WTC11 (cell line): ENCODE results near the gene SPEN. TPM values are rescaled to one million over a fixed set of nuclear protein-coding genes. Genes with fewer than 3 reads are reported as not detected.

Source experiments
- ATAC-seq: fragments of 200-7000 bp; cut with Tn5 transposase; 2 replicates; pipeline ENCODE4 v1.10.0; 2021; ENCODE audit warnings: mild to moderate bottlenecking, moderate library complexity
- CTCF ChIA-PET: fragments of 300-600 bp; sonication (Branson Sonifier 250); formaldehyde crosslinking; loops from one replicate; lab custom pipeline; 2021; ENCODE audit warnings: antibody characterized with exemption; lab: Charles Lee
- POLR2A ChIA-PET: fragments of 350-600 bp; sonication (Branson Sonifier 250); formaldehyde crosslinking; loops from one replicate; lab custom pipeline; 2021; ENCODE audit warnings: antibody characterized with exemption; lab: Charles Lee
- DNase-seq: peaks from one replicate; pipeline ENCODE4 v3.0.0; 2021; ENCODE audit warnings: low spot score
- H3K27ac Mint-ChIP-seq: 2 replicates; pipeline ENCODE4 v1.8.0; 2021; ENCODE audit warnings: mixed read lengths
- H3K27me3 Mint-ChIP-seq: 2 replicates; pipeline ENCODE4 v1.8.0; 2021; ENCODE audit warnings: low read depth, mild to moderate bottlenecking, moderate library complexity, mixed read lengths
- H3K36me3 Mint-ChIP-seq: 2 replicates; pipeline ENCODE4 v1.8.0; 2021; ENCODE audit warnings: mixed read lengths
- H3K4me1 Mint-ChIP-seq: 2 replicates; pipeline ENCODE4 v1.8.0; 2022; ENCODE audit warnings: mixed read lengths
- H3K4me3 Mint-ChIP-seq: 2 replicates; pipeline ENCODE4 v1.8.0; 2021; ENCODE audit warnings: mild to moderate bottlenecking, moderate library complexity, mixed read lengths
- H3K9me3 Mint-ChIP-seq: 2 replicates; pipeline ENCODE4 v1.8.0; 2021; ENCODE audit warnings: mixed read lengths
- CREB1 ChIP-seq: sonication (generic); formaldehyde crosslinking; IDR thresholded peaks from 2 replicates; pipeline ENCODE4 v1.8.0; 2023; ENCODE audit warnings: mild to moderate bottlenecking, missing genetic modification reagents
- E2F4 ChIP-seq: sonication (generic); formaldehyde crosslinking; IDR thresholded peaks from 2 replicates; pipeline ENCODE4 v1.8.1; 2022; ENCODE audit warnings: low read depth, mild to moderate bottlenecking, moderate library complexity, missing genetic modification reagents, borderline replicate concordance
- ELF4 ChIP-seq: sonication (generic); formaldehyde crosslinking; IDR thresholded peaks from 2 replicates; pipeline ENCODE4 v1.8.1; 2022; ENCODE audit warnings: low read depth, mild to moderate bottlenecking, moderate library complexity, missing genetic modification reagents
- FOXJ3 ChIP-seq: sonication (generic); formaldehyde crosslinking; IDR thresholded peaks from 2 replicates; pipeline ENCODE4 v1.9.0; 2021; ENCODE audit warnings: missing genetic modification reagents, mild to moderate bottlenecking, borderline replicate concordance
- FOXK1 ChIP-seq: sonication (generic); formaldehyde crosslinking; IDR thresholded peaks from 2 replicates; pipeline ENCODE4 v1.8.0; 2022; ENCODE audit warnings: mild to moderate bottlenecking, moderate library complexity, missing genetic modification reagents
- FOXP1 ChIP-seq: sonication (generic); formaldehyde crosslinking; IDR thresholded peaks from 2 replicates; pipeline ENCODE4 v1.8.0; 2022; ENCODE audit warnings: missing genetic modification reagents, mild to moderate bottlenecking, moderate library complexity, borderline replicate concordance
- NFYB ChIP-seq: sonication (generic); formaldehyde crosslinking; conservative IDR thresholded peaks from 2 replicates; pipeline ENCODE4 v1.8.0; 2022; ENCODE audit warnings: low read depth, missing genetic modification reagents
- PRDM15 ChIP-seq: sonication (generic); formaldehyde crosslinking; IDR thresholded peaks from 2 replicates; pipeline ENCODE4 v1.8.0; 2022; ENCODE audit warnings: missing genetic modification reagents
- SMAD4 ChIP-seq: sonication (generic); formaldehyde crosslinking; IDR thresholded peaks from 2 replicates; pipeline ENCODE4 v1.8.0; 2022; ENCODE audit warnings: mild to moderate bottlenecking, missing genetic modification reagents
- SOX15 ChIP-seq: fragments of 250-450 bp; sonication (Bioruptor Pico); IDR thresholded peaks from 2 replicates; pipeline ENCODE4 v1.9.0; 2021; ENCODE audit warnings: mild to moderate bottlenecking
- TCF7 ChIP-seq: sonication (generic); formaldehyde crosslinking; IDR thresholded peaks from 2 replicates; pipeline ENCODE4 v1.8.0; 2022; ENCODE audit warnings: mild to moderate bottlenecking, low read depth, missing genetic modification reagents, moderate library complexity
- TEAD4 ChIP-seq: sonication (generic); formaldehyde crosslinking; IDR thresholded peaks from 2 replicates; pipeline ENCODE4 v1.8.0; 2022; ENCODE audit warnings: mild to moderate bottlenecking, missing genetic modification reagents
- TP53 ChIP-seq: sonication (generic); formaldehyde crosslinking; IDR thresholded peaks from 2 replicates; pipeline ENCODE4 v1.8.1; 2023; ENCODE audit warnings: mild to moderate bottlenecking, missing genetic modification reagents
- USF1 ChIP-seq: sonication (generic); formaldehyde crosslinking; IDR thresholded peaks from 2 replicates; pipeline ENCODE4 v1.8.0; 2022; ENCODE audit warnings: mild to moderate bottlenecking, missing genetic modification reagents
- ZNF232 ChIP-seq: sonication (generic); formaldehyde crosslinking; IDR thresholded peaks from 2 replicates; pipeline ENCODE4 v1.8.0; 2022; ENCODE audit warnings: mild to moderate bottlenecking, missing genetic modification reagents
- ZNF416 ChIP-seq: fragments of 250-450 bp; sonication (Bioruptor Pico); IDR thresholded peaks from 2 replicates; pipeline ENCODE4 v1.9.0; 2021; ENCODE audit warnings: mild to moderate bottlenecking, inconsistent platforms
- ZNF423 ChIP-seq: fragments of 250-450 bp; sonication (Bioruptor Pico); IDR thresholded peaks from 2 replicates; pipeline ENCODE4 v2.1.2; 2022; ENCODE audit warnings: mild to moderate bottlenecking, moderate library complexity
- ZSCAN18 ChIP-seq: fragments of 250-450 bp; sonication (Bioruptor Pico); IDR thresholded peaks from 2 replicates; pipeline ENCODE4 v2.1.2; 2022; ENCODE audit warnings: mild to moderate bottlenecking, moderate library complexity
- total RNA-seq: library from RNA; stranded (reverse); gene quantifications from 3 replicates; pipeline ENCODE4 v1.2.3, GENCODE V29; 2021
- TF ChIP-seq, protein P1 (sequence below): sonication (generic); formaldehyde crosslinking; IDR thresholded peaks from 2 replicates; pipeline ENCODE4 v1.8.0; 2023; ENCODE audit warnings: mild to moderate bottlenecking, missing genetic modification reagents
- TF ChIP-seq, protein P2 (sequence below): fragments of 250-450 bp; sonication (Bioruptor Pico); IDR thresholded peaks from 2 replicates; pipeline ENCODE4 v1.9.0; 2021; ENCODE audit warnings: mild to moderate bottlenecking
- TF ChIP-seq, protein P3 (sequence below): sonication (generic); formaldehyde crosslinking; IDR thresholded peaks from 2 replicates; pipeline ENCODE4 v1.8.0; 2022; ENCODE audit warnings: mild to moderate bottlenecking, missing genetic modification reagents

SPEN gene
- total RNA-seq, 1 experiment from 2014 or later: 48.8 TPM

GRCh38 chr1:15902882-15903281 is 55.4 kb downstream of the SPEN start:
- Mint-ChIP-seq H3K4me1 (peaks cover 18% of the 10 kb centered on the region), H3K9me3 (no peaks in the 10 kb centered on the region), H3K27ac (no peak overlapping the region), H3K4me3 (no peak overlapping the region), H3K27me3 (no peaks in the 10 kb centered on the region), H3K36me3 (no peaks in the 10 kb centered on the region)
- ATAC-seq: no peak
- no peak for DNase-seq
- POLR2A ChIA-PET: no interaction called here
- CTCF ChIA-PET: no interaction called here
- TF ChIP-seq ZNF423 (CRISPR knock-in tag) (no peak), ELF4 (no peak)
- TF ChIP-seq, protein P1, sequence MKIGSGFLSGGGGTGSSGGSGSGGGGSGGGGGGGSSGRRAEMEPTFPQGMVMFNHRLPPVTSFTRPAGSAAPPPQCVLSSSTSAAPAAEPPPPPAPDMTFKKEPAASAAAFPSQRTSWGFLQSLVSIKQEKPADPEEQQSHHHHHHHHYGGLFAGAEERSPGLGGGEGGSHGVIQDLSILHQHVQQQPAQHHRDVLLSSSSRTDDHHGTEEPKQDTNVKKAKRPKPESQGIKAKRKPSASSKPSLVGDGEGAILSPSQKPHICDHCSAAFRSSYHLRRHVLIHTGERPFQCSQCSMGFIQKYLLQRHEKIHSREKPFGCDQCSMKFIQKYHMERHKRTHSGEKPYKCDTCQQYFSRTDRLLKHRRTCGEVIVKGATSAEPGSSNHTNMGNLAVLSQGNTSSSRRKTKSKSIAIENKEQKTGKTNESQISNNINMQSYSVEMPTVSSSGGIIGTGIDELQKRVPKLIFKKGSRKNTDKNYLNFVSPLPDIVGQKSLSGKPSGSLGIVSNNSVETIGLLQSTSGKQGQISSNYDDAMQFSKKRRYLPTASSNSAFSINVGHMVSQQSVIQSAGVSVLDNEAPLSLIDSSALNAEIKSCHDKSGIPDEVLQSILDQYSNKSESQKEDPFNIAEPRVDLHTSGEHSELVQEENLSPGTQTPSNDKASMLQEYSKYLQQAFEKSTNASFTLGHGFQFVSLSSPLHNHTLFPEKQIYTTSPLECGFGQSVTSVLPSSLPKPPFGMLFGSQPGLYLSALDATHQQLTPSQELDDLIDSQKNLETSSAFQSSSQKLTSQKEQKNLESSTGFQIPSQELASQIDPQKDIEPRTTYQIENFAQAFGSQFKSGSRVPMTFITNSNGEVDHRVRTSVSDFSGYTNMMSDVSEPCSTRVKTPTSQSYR (CRISPR knock-in tag): no peak

GRCh38 chr1:15908597-15908996 is 61.1 kb downstream of the SPEN start:
- Mint-ChIP-seq H3K9me3 (no peaks in the 10 kb centered on the region), H3K36me3 (peaks cover 30% of the 10 kb centered on the region), H3K27me3 (no peaks in the 10 kb centered on the region), H3K27ac (no peak overlapping the region), H3K4me1 (no peaks in the 10 kb centered on the region), H3K4me3 (no peak overlapping the region)
- TF ChIP-seq ZSCAN18 (CRISPR knock-in tag) (no peak), TCF7 (CRISPR knock-in tag) (no peak), NFYB (no peak), SOX15 (CRISPR knock-in tag) (no peak), E2F4 (CRISPR knock-in tag) (no peak), PRDM15 (CRISPR knock-in tag) (no peak), ZNF416 (CRISPR knock-in tag) (no peak), USF1 (no peak), FOXP1 (CRISPR knock-in tag) (no peak), FOXK1 (CRISPR knock-in tag) (no peak), ZNF232 (no peak), FOXJ3 (CRISPR knock-in tag) (no peak), SMAD4 (CRISPR knock-in tag) (no peak), TP53 (CRISPR knock-in tag) (no peak), TEAD4 (no peak), ELF4 (no peak), CREB1 (CRISPR knock-in tag) (no peak)
- TF ChIP-seq, protein P2, sequence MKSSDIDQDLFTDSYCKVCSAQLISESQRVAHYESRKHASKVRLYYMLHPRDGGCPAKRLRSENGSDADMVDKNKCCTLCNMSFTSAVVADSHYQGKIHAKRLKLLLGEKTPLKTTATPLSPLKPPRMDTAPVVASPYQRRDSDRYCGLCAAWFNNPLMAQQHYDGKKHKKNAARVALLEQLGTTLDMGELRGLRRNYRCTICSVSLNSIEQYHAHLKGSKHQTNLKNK (CRISPR knock-in tag): no peak
- TF ChIP-seq, protein P3, sequence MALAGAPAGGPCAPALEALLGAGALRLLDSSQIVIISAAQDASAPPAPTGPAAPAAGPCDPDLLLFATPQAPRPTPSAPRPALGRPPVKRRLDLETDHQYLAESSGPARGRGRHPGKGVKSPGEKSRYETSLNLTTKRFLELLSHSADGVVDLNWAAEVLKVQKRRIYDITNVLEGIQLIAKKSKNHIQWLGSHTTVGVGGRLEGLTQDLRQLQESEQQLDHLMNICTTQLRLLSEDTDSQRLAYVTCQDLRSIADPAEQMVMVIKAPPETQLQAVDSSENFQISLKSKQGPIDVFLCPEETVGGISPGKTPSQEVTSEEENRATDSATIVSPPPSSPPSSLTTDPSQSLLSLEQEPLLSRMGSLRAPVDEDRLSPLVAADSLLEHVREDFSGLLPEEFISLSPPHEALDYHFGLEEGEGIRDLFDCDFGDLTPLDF (CRISPR knock-in tag): no peak
- ChIA-PET CTCF (no interaction called here), POLR2A (interaction anchor here (0.7 to 1.0 kb wide), 2 partner anchors 17 to 383 kb away, joined by 3 read pairs; no protein-coding TSS in a partner anchor)
- no peak for DNase-seq
- no peak for ATAC-seq
